COLO668 (cell line): Measurements from ENCODE around the gene STK24.

Experiments
- DNase-seq: peaks from one replicate; lab custom pipeline; 2025; ENCODE audit not compliant: unreplicated experiment; lab: John Stamatoyannopoulos, UW

Gene STK24

DNA sequence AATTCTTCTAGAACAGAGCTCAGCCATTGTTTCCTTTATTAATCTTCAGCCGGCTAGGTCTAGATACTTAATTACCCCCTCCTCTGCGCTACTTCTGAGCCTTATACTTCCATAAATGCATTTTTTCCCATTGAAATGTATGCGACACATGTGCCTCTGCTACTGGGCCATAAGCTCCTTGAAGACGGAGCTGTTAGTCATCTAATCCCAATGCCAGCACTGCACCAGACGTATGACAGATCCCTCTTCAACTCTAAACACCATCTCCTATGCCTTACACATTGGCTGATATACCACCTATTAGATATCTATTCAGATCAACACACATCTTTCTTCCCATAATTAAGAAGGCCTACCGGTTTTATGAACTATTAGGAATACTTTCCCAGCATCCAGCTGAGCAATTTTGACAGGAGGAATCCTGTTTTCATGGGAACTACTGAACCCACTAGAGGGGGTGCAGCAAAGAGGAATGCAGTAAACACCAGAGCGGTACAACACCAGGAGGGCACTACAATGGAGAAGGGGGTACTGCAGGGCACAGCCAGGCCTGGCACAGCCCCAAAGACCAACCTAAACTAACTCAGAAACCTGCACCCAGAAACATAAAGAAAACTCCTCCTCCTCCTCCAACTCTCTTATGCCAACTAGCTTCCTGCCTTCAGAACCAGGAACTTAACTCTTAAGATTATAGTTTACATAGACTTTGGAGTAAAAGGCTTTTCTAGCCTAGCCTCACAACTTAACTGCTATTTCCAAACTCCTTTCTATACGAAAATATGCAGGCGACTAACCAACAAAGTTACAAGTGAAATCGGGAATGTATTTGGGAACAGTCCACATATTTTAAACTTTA is 18.7 kb downstream of the STK24 start:
- DNase-seq: no peak

GRCh38 chr13:98556968-98557631 is 19.8 kb downstream of the STK24 start:
- DNase-seq: no peak

DNA sequence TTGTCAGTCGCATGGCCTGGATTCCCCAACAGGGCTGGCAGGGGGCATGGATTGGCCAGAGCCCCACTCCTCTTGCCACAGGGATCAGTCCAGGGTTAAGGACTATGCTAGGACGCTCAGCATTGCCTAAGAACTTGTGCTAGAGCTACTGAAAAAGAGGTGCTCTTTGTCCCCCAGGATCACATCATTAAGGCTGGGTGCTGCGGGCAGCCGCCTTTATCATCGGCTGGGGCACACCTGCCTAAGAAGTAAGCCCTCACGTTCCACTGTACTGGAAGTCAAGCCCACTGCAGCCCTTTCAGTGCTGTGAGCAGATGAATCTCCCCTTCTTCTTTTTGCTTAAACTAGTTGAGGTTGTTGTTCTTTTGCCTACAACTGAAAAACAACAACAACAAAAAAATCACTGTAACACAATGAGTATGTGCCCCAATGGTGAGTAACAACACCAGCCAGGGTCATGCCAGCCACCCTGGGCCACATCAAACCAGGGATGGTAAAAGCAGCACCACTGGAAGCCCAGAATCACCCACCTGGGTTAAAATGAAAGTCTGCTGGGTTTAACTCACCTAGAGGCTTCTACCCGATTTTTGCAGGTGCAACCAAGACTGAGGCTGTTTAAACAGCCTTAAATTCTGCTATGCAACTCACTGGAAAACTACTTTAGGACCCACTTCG is 20.6 kb downstream of the STK24 start:
- DNase-seq: no peak

- no peak for DNase-seq
These were observed 27.1 kb downstream of the STK24 start for GRCh38 chr13:98549728-98550317.

GRCh38 chr13:98549006-98549727 is 27.7 kb downstream of the STK24 start:
- no peak for DNase-seq

GRCh38 chr13:98548230-98548629 is 28.7 kb downstream of the STK24 start:
- no peak for DNase-seq

DNA sequence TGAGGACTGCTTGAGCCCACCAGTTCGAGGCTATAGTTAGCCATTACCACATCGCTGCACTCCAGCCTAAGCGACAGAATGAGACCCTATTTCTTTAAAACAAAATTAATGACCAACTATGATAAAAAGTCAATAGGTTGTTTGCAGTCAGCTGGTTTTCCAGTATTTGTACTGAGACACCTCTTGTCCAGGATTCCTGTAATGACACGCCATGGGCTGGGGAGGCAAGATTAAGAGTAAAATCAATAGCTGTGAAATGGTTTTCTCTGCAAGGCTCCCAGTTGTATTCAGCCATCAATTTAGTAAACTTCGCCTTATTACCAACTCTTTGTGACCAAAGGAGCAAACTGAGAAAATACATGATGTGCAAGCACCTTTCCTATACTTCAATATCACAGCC is 29.5 kb downstream of the STK24 start:
- DNase-seq: no peak

- no peak for DNase-seq
These were observed 30.5 kb downstream of the STK24 start for GRCh38 chr13:98546402-98546801.

DNA sequence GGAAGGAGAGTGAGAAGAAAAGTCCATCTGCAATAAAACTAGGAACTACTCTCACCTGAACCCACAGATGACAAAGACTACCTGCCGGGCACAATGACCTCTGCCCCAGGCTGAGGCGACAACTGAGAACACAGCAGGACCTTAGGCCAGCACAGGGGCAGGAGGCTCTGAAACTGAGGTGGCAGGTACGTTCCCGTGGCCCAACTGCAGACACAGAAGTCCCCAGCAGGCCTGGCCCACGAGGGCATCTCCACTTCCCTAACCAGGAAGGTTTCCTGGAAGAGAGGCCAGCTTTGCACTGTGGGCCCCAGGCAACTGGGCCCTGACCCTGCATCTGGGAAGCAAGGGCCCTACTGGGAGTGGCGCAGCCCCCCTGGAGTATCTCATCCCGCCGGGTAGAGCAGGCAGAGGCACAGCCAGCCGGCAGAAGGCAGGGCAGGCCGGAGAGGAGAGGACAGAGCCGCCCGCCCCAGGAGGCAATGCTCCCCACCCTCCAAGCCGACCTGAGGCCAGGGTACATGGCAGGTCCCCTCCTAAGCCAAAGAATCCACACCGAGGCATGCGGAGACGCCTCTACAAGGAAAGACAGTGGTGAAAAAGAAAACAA is 32.7 kb downstream of the STK24 start:
- no peak for DNase-seq

DNA sequence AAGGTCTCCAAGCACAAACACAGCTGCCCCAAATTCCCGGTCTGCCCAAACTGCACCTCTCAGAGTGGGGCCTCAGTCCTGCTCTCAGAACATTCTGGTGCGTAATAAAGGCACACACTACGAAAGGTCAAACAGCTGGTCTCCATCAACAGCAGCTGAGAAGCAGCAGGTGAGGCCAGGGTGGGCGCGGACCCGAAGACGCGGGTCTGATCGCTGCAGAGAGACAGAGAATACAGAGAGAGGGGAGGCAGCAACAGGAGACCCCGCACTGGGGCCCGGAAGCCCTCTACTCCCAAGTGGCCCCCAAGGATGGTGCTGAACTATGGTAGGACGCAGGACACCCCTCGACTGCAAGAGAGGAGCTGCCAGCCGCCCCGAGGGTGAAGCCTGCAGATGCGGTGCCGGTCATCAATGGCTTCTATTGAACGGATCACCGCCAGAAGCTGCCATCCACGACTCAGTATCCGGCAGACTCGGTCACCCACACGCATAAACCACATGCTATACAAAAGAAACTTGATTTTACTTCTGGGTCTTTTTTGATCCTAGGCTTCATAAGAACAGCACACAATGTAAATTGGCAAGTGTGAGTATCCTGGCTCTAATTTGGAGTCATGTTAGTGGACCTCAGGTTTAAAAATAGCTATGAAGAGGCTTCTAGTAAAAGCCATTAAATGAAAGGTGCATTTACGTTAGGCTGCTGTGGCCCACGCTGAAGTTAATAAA is 33.4 kb downstream of the STK24 start:
- DNase-seq: no peak

DNA sequence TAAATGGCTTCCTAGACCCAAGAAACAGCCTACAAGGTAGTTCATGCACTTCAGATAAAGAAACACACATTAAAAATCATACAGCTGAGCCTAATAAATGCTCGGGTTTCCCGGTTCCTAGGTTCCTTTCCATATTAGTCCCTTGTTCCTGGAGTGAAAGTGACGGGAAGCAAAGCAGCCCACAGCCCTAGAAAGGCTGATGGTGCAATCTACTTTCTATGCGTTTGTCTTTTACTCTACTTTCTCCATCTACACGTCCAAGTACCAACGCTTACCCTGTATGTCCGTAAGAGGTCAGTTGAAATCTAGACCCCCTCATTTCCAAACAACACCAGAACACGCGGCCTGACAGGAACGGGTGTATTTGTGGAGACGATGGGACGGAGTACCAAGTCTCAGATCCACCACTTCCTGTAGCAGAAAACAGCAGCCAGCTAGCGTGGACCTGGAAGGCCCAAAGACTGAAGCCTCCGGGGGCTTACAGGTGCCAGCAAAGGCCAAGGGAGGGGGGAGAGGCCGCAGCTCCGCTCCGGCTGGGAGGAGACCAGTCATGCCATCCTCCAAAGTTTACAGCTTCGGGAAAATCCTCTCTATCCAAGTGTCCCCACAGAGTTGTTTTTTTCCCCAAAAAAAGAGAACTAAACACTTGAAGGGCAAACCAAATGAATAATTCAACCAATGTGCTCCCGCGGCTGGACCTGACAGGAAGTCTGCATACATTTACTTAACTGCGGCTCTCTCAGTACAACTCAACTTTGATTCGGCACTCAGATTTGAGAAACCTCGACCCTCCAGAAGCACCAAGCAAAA is 34.1 kb downstream of the STK24 start:
- DNase-seq: no peak

DNA sequence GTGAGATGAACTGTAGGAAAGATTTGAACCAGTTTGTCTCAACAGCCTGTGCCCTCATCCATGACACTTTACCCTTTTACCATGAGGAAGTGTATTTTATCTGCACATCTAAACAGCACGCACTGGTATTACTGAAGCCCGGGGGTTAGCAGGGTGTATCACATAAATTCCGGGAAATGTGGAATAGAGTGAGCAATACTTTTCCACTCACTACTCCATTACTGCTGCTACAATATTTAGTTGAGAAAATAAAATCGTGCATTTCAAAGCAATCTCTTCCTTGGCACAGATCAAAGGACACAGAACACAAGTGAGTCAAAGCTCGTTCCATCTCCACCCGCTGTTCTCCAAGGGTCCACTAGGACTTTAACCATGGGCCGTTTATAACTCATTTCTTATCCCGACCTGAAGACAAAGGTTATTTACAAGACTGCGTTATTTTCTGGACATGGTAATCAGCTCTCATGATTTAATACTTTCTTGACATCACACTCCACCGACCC is 35.2 kb downstream of the STK24 start:
- no peak for DNase-seq

GRCh38 chr13:98541191-98541590 is 35.7 kb downstream of the STK24 start:
- no peak for DNase-seq

- no peak for DNase-seq
These were observed 36.4 kb downstream of the STK24 start for GRCh38 chr13:98540476-98540875.

DNA sequence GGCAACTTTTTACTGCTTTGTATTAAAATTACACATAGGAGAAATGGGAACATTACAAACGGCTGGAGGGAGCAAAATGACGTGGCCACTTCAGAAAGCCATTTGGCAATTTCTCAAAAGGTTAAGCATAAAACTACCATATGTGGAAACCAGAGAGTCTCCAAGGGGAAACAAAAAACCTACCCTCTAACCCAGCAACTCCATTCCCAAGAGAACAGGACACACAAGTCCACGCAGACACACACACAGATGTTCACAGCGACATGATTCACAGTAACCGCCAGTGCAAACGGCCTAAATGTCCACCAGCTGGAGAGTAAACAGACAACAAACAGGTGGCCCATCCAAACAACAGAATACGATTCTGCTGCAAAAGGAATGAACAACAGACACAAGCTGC is 37.2 kb downstream of the STK24 start:
- no peak for DNase-seq

DNA sequence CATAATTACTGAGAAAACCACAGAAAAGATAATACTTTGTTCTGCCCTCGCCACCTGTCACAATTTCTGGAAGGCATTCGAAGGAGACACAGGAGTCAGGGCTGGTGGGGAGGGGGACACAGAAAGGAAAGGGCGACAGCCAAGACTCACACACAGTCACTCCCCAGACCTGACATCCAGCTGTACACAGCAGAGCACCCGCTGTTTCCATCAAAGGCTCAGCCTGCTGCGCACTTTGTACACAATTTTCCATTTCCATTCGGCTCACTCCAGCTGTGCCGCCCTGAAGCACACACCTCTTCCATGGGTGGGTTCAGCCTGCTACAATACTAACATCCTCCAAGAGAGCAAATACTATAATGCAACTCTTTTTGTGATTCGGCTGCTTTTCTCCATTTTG is 38.0 kb downstream of the STK24 start:
- no peak for DNase-seq

- DNase-seq: no peak
These were observed 39.2 kb downstream of the STK24 start for GRCh38 chr13:98537740-98538139.

- peak; percentile 68 for DNase-seq
These were observed 39.6 kb downstream of the STK24 start for GRCh38 chr13:98537306-98537705.

GRCh38 chr13:98536729-98537128 is 40.2 kb downstream of the STK24 start:
- no peak for DNase-seq
